PFSK-1 (cell line): Measurements from ENCODE around the gene BCAS1.

Experiments used
- FOXP2 ChIP-seq: optimal IDR thresholded peaks from 2 replicates; pipeline ENCODE3; 2011; ENCODE audit warnings: borderline replicate concordance, control low read depth, inconsistent platforms; ENCODE audit not compliant: insufficient read depth; ENCODE audit errors: extremely low read length, extremely low read depth
- SIN3A ChIP-seq: IDR thresholded peaks from 2 replicates; pipeline ENCODE4 v1.6.1; 2012; ENCODE audit warnings: mild to moderate bottlenecking, low read length, moderate library complexity, borderline replicate concordance; ENCODE audit not compliant: insufficient read depth
- TAF1 ChIP-seq: IDR thresholded peaks from 2 replicates; pipeline ENCODE4 v1.6.1; 2012; ENCODE audit warnings: low read length, control low read depth, borderline replicate concordance; ENCODE audit not compliant: insufficient read depth
- TF ChIP-seq, protein P1 (sequence below), 2 experiments: IDR thresholded peaks; 2 replicates each; pipeline versions ENCODE4 v1.6.1 to v1.8.0; 2011 to 2012; ENCODE audit warnings: low read depth in 2 of 2, low read length in 2 of 2, control low read depth in 1 of 2, inconsistent platforms in 1 of 2, mild to moderate bottlenecking in 1 of 2, moderate library complexity in 1 of 2; ENCODE audit not compliant: insufficient read depth in 1 of 2

GRCh38 chr20:53961527-53961926, 108.9 kb downstream of the BCAS1 start:
- TF ChIP-seq TAF1 (no peak), FOXP2 (no peak), SIN3A (no peak)
- TF ChIP-seq, protein P1, sequence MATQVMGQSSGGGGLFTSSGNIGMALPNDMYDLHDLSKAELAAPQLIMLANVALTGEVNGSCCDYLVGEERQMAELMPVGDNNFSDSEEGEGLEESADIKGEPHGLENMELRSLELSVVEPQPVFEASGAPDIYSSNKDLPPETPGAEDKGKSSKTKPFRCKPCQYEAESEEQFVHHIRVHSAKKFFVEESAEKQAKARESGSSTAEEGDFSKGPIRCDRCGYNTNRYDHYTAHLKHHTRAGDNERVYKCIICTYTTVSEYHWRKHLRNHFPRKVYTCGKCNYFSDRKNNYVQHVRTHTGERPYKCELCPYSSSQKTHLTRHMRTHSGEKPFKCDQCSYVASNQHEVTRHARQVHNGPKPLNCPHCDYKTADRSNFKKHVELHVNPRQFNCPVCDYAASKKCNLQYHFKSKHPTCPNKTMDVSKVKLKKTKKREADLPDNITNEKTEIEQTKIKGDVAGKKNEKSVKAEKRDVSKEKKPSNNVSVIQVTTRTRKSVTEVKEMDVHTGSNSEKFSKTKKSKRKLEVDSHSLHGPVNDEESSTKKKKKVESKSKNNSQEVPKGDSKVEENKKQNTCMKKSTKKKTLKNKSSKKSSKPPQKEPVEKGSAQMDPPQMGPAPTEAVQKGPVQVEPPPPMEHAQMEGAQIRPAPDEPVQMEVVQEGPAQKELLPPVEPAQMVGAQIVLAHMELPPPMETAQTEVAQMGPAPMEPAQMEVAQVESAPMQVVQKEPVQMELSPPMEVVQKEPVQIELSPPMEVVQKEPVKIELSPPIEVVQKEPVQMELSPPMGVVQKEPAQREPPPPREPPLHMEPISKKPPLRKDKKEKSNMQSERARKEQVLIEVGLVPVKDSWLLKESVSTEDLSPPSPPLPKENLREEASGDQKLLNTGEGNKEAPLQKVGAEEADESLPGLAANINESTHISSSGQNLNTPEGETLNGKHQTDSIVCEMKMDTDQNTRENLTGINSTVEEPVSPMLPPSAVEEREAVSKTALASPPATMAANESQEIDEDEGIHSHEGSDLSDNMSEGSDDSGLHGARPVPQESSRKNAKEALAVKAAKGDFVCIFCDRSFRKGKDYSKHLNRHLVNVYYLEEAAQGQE (IDR thresholded peaks at IDR 0.05; ENCODE audit: insufficient read depth in 1 of 2, low read depth in 2 of 2, low read length in 2 of 2): no peak
